Neural cell (in vitro differentiated cells): Measurements from ENCODE around the gene HIKESHI.

Experiments
- EZH2 ChIP-seq: fragments of 200-600, 300-800 bp; shearing (Covaris generic), sonication (generic); IDR thresholded peaks from 2 replicates; pipeline ENCODE4 v1.6.1; 2014; ENCODE audit warnings: antibody characterized with exemption, low read length, borderline replicate concordance, mild to moderate bottlenecking; ENCODE audit not compliant: insufficient read depth, poor library complexity, severe bottlenecking
- TAF1 ChIP-seq: IDR thresholded peaks from 2 replicates; pipeline ENCODE4 v1.6.1; 2012; ENCODE audit warnings: low read depth
- TF ChIP-seq, protein P1 (sequence below): fragments of 450-650 bp; IDR thresholded peaks from 2 replicates; pipeline ENCODE4 v1.5.1; 2014; ENCODE audit warnings: antibody characterized with exemption, mild to moderate bottlenecking, moderate library complexity; ENCODE audit not compliant: poor library complexity, severe bottlenecking
- TF ChIP-seq, protein P2 (sequence below): IDR thresholded peaks from 2 replicates; pipeline ENCODE4 v1.6.1; 2012; ENCODE audit warnings: borderline replicate concordance

DNA sequence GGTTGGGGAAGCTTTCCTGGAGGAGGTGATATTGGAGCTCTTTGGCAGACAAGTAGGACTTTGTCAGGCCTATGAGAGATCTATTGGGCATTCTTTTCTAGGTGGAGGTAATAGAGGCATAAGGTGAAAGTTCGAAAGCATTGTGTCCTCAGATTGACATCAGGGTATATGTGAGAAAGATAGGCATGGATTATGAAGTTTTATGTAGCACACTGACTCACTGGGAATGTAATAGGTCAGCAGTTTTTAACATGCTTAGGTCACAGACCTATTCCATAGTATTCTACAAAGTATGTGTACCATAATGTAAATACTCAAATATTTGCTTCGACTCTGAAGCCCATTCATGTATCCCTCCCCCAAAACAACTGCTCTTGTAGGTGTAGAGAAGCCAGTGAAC lies 11.8 kb downstream of the HIKESHI start:
- TF ChIP-seq, protein P1, sequence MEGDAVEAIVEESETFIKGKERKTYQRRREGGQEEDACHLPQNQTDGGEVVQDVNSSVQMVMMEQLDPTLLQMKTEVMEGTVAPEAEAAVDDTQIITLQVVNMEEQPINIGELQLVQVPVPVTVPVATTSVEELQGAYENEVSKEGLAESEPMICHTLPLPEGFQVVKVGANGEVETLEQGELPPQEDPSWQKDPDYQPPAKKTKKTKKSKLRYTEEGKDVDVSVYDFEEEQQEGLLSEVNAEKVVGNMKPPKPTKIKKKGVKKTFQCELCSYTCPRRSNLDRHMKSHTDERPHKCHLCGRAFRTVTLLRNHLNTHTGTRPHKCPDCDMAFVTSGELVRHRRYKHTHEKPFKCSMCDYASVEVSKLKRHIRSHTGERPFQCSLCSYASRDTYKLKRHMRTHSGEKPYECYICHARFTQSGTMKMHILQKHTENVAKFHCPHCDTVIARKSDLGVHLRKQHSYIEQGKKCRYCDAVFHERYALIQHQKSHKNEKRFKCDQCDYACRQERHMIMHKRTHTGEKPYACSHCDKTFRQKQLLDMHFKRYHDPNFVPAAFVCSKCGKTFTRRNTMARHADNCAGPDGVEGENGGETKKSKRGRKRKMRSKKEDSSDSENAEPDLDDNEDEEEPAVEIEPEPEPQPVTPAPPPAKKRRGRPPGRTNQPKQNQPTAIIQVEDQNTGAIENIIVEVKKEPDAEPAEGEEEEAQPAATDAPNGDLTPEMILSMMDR: no peak
- TF ChIP-seq, protein P2, sequence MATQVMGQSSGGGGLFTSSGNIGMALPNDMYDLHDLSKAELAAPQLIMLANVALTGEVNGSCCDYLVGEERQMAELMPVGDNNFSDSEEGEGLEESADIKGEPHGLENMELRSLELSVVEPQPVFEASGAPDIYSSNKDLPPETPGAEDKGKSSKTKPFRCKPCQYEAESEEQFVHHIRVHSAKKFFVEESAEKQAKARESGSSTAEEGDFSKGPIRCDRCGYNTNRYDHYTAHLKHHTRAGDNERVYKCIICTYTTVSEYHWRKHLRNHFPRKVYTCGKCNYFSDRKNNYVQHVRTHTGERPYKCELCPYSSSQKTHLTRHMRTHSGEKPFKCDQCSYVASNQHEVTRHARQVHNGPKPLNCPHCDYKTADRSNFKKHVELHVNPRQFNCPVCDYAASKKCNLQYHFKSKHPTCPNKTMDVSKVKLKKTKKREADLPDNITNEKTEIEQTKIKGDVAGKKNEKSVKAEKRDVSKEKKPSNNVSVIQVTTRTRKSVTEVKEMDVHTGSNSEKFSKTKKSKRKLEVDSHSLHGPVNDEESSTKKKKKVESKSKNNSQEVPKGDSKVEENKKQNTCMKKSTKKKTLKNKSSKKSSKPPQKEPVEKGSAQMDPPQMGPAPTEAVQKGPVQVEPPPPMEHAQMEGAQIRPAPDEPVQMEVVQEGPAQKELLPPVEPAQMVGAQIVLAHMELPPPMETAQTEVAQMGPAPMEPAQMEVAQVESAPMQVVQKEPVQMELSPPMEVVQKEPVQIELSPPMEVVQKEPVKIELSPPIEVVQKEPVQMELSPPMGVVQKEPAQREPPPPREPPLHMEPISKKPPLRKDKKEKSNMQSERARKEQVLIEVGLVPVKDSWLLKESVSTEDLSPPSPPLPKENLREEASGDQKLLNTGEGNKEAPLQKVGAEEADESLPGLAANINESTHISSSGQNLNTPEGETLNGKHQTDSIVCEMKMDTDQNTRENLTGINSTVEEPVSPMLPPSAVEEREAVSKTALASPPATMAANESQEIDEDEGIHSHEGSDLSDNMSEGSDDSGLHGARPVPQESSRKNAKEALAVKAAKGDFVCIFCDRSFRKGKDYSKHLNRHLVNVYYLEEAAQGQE: no peak
- TF ChIP-seq EZH2 (no peak), TAF1 (no peak)
